Lung (tissue), 12 donors: ENCODE measurements around the gene C15orf39. TPM values are rescaled to one million over a fixed set of nuclear protein-coding genes. Genes with fewer than 3 reads are reported as not detected.

Experiments used
- ATAC-seq: fragments of 200-7000 bp; cut with Tn5 transposase; one replicate; pipeline ENCODE4 v1.9.1; 2020; ENCODE audit warnings: moderate number of reproducible peaks; ENCODE audit not compliant: insufficient read depth, low FRiP score
- DNase-seq, 3 donors: peaks; one replicate each; pipeline ENCODE4 v3.0.0-alpha.2; 2013 to 2017
- H3K27ac ChIP-seq, 2 donors: one replicate each; pipeline ENCODE4 v1.5.1; 2013; ENCODE audit warnings: mild to moderate bottlenecking in 2 of 2, moderate library complexity in 2 of 2, control low read depth in 1 of 2, inconsistent platforms in 1 of 2, low read depth in 1 of 2, low read length in 1 of 2
- H3K27me3 ChIP-seq, 3 donors: one replicate each; pipeline ENCODE4 v1.5.1; 2013; ENCODE audit warnings: low read length in 2 of 3; ENCODE audit not compliant: control insufficient read depth in 3 of 3, insufficient read depth in 3 of 3
- H3K36me3 ChIP-seq, 4 donors: one replicate each; pipeline ENCODE4 v1.5.1; 2013; ENCODE audit warnings: low read length in 4 of 4, mild to moderate bottlenecking in 1 of 4, moderate library complexity in 1 of 4; ENCODE audit not compliant: control insufficient read depth in 4 of 4, insufficient read depth in 4 of 4
- H3K4me1 ChIP-seq, 5 donors: one replicate each; pipeline ENCODE4 v1.5.1; 2013; ENCODE audit warnings: low read length in 5 of 5, mild to moderate bottlenecking in 2 of 5, moderate library complexity in 1 of 5; ENCODE audit not compliant: control insufficient read depth in 5 of 5, insufficient read depth in 5 of 5
- H3K4me3 ChIP-seq: one replicate; pipeline ENCODE4 v1.5.1; 2013; ENCODE audit warnings: mild to moderate bottlenecking, control low read depth, moderate library complexity
- H3K9ac ChIP-seq, 2 donors: one replicate each; pipeline ENCODE4 v1.5.1; 2013; ENCODE audit warnings: low read length in 2 of 2, control low read depth in 1 of 2; ENCODE audit not compliant: insufficient read depth in 1 of 2
- H3K9me3 ChIP-seq, 4 donors: one replicate each; pipeline ENCODE4 v1.5.1; 2013; ENCODE audit warnings: low read length in 3 of 4, mild to moderate bottlenecking in 1 of 4, moderate library complexity in 1 of 4; ENCODE audit not compliant: control insufficient read depth in 4 of 4, insufficient read depth in 3 of 4
- CTCF ChIP-seq: IDR thresholded peaks from 2 replicates; pipeline ENCODE4 v1.5.1; 2012; ENCODE audit warnings: mild to moderate bottlenecking; ENCODE audit errors: control extremely low read depth, extremely low read depth
- WGBS, 2 donors: extraction: QIAGEN DNeasy Blood & Tissue Kit; methylation state at CpG; one replicate each; pipeline ENCODE4 v1.1.7; 2013; 5-methylcytosine and 5-hydroxymethylcytosine counted together
- polyA plus RNA-seq, 2 donors: library from polyadenylated mRNA; stranded (reverse); fragments of 200-250 nt; gene quantifications; one replicate each; pipeline ENCODE4 v1.2.1, GENCODE V29; 2013
- total RNA-seq, 2 donors: library from RNA; depleted of rRNA in 1 of 2; stranded (reverse); fragments of >200 nt in 1 of 2; gene quantifications; one replicate each; pipeline ENCODE4 v1.2.1, GENCODE V29; 2014 to 2021
- donor health status: control.
- donor health status: control.
- donor health status: Bipolar disorder and iron deficiency.
- donor health status: healthy.
- donor health status: DM: yes; HTN: yes; CAD: no.

C15orf39 gene
- total and polyA plus RNA-seq, 4 donors = 13.1 to 57.7 (median 25.6) TPM

GRCh38 chr15:75234191-75234810 lies 32.6 kb downstream of the C15orf39 start:
- DNase-seq (no peak), ATAC-seq (no peak)
- Histone ChIP-seq H3K9me3 (no peaks in the 10 kb centered on the region), H3K4me3 (no peak overlapping the region), H3K36me3 (no peaks in the 10 kb centered on the region), H3K27me3 (peaks cover 0 to 4% (median 0%) of the 10 kb centered on the region in 3 donors), H3K9ac (no peak overlapping the region), H3K27ac (no peak overlapping the region), H3K4me1 (peaks cover 0 to 4% (median 0%) of the 10 kb centered on the region in 5 donors)
- WGBS, 2 donors = 79 to 84% methylated on average over 5 of the region's 5 CpGs
- no peak for TF ChIP-seq CTCF

- no peak for TF ChIP-seq CTCF
- Histone ChIP-seq H3K27me3 (peaks cover 0 to 4% (median 0%) of the 10 kb centered on the region in 3 donors), H3K9ac (no peak overlapping the region), H3K4me1 (peaks cover 0 to 4% (median 0%) of the 10 kb centered on the region in 5 donors), H3K4me3 (no peak overlapping the region), H3K27ac (no peak overlapping the region), H3K36me3 (no peaks in the 10 kb centered on the region), H3K9me3 (no peaks in the 10 kb centered on the region)
- DNase-seq (no peak), ATAC-seq (no peak)
- 85 to 89% methylated on average over 10 of the region's 10 CpGs for WGBS, 2 donors
Observed at GRCh38 chr15:75235051-75235673, 33.5 kb downstream of the C15orf39 start.

- H3K4me3 ChIP-seq = no peak overlapping the region
- 86 to 89% methylated on average over 11 of the region's 11 CpGs for WGBS, 2 donors
- no peak overlapping the region for H3K9ac ChIP-seq
- H3K9me3 ChIP-seq = no peaks in the 10 kb centered on the region
- H3K36me3 ChIP-seq = no peaks in the 10 kb centered on the region
- no peak for TF ChIP-seq CTCF
- ATAC-seq (no peak), DNase-seq (no peak)
- H3K27ac ChIP-seq = no peak overlapping the region
- peaks cover 0 to 8% (median 0%) of the 10 kb centered on the region in 3 donors for H3K27me3 ChIP-seq
- no peaks in the 10 kb centered on the region for H3K4me1 ChIP-seq
Observed at GRCh38 chr15:75235760-75236729, 34.4 kb downstream of the C15orf39 start.
